Measurements from ENCODE around the gene C10orf53.

The C10orf53 gene

GRCh38 chr10:49632406-49633317, 46.8 kb upstream of the C10orf53 start:
- no peak for TF ChIP-seq PATZ1 (CRISPR knock-in tag; IDR thresholded peaks at IDR 0.05; ENCODE audit: borderline replicate concordance)
- no peak for TF ChIP-seq OSR1 (CRISPR knock-in tag; IDR thresholded peaks at IDR 0.05)
- no peak for TF ChIP-seq TSHZ2 (CRISPR knock-in tag; IDR thresholded peaks at IDR 0.05)
- TF ChIP-seq ZC3H10 (CRISPR knock-in tag; IDR thresholded peaks at IDR 0.05), result no peak
- no peak for TF ChIP-seq ARNTL (CRISPR knock-in tag; IDR thresholded peaks at IDR 0.05; ENCODE audit: borderline replicate concordance, low read depth)
- no peak for TF ChIP-seq ZNF565 (CRISPR knock-in tag; conservative IDR thresholded peaks at IDR 0.05; ENCODE audit: low read depth)
- no peak for TF ChIP-seq CSRNP3 (CRISPR knock-in tag; IDR thresholded peaks at IDR 0.05)
- no peak for TF ChIP-seq ZNF70 (CRISPR knock-in tag; IDR thresholded peaks at IDR 0.05)
- peak; percentile 18; the same call in 2 of the 3 replicates for ATAC-seq

GRCh38 chr10:49633327-49634068, 46.0 kb upstream of the C10orf53 start:
- no peak; the same call in 2 of the 3 replicates for ATAC-seq

GRCh38 chr10:49634069-49634660, 45.3 kb upstream of the C10orf53 start:
- TF ChIP-seq ZNF8 (CRISPR knock-in tag; IDR thresholded peaks at IDR 0.05) (no peak), ZC3H10 (CRISPR knock-in tag; IDR thresholded peaks at IDR 0.05) (no peak), CREB5 (CRISPR knock-in tag; IDR thresholded peaks at IDR 0.05; ENCODE audit: low read depth) (no peak), ZFP30 (CRISPR knock-in tag; IDR thresholded peaks at IDR 0.05) (no peak), CSDC2 (CRISPR knock-in tag; IDR thresholded peaks at IDR 0.05) (no peak), TSHZ2 (CRISPR knock-in tag; IDR thresholded peaks at IDR 0.05) (no peak), TCF4 (CRISPR knock-in tag; IDR thresholded peaks at IDR 0.05; ENCODE audit: borderline replicate concordance) (no peak)

More at GRCh38 chr10:49633327-49634068, 46.0 kb upstream of the C10orf53 start:
- TF ChIP-seq TCF4 (CRISPR knock-in tag; IDR thresholded peaks at IDR 0.05; ENCODE audit: borderline replicate concordance) (no peak; the same call in 1 of the 2 replicates), GLIS3 (CRISPR knock-in tag; IDR thresholded peaks at IDR 0.05) (no peak)

More at GRCh38 chr10:49634069-49634660, 45.3 kb upstream of the C10orf53 start:
- no peak for ATAC-seq
